GM21825 (cell line): Measurements from ENCODE around the gene SNAPC4.

Source experiments
- ATAC-seq: cut with Tn5 transposase; IDR thresholded peaks from one replicate; pipeline ENCODE4 v1.9.1; 2021; ENCODE audit warnings: mild to moderate bottlenecking, moderate library complexity; ENCODE audit not compliant: unreplicated experiment

The SNAPC4 gene, protein sequence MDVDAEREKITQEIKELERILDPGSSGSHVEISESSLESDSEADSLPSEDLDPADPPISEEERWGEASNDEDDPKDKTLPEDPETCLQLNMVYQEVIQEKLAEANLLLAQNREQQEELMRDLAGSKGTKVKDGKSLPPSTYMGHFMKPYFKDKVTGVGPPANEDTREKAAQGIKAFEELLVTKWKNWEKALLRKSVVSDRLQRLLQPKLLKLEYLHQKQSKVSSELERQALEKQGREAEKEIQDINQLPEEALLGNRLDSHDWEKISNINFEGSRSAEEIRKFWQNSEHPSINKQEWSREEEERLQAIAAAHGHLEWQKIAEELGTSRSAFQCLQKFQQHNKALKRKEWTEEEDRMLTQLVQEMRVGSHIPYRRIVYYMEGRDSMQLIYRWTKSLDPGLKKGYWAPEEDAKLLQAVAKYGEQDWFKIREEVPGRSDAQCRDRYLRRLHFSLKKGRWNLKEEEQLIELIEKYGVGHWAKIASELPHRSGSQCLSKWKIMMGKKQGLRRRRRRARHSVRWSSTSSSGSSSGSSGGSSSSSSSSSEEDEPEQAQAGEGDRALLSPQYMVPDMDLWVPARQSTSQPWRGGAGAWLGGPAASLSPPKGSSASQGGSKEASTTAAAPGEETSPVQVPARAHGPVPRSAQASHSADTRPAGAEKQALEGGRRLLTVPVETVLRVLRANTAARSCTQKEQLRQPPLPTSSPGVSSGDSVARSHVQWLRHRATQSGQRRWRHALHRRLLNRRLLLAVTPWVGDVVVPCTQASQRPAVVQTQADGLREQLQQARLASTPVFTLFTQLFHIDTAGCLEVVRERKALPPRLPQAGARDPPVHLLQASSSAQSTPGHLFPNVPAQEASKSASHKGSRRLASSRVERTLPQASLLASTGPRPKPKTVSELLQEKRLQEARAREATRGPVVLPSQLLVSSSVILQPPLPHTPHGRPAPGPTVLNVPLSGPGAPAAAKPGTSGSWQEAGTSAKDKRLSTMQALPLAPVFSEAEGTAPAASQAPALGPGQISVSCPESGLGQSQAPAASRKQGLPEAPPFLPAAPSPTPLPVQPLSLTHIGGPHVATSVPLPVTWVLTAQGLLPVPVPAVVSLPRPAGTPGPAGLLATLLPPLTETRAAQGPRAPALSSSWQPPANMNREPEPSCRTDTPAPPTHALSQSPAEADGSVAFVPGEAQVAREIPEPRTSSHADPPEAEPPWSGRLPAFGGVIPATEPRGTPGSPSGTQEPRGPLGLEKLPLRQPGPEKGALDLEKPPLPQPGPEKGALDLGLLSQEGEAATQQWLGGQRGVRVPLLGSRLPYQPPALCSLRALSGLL (N-terminal part only)

DNA sequence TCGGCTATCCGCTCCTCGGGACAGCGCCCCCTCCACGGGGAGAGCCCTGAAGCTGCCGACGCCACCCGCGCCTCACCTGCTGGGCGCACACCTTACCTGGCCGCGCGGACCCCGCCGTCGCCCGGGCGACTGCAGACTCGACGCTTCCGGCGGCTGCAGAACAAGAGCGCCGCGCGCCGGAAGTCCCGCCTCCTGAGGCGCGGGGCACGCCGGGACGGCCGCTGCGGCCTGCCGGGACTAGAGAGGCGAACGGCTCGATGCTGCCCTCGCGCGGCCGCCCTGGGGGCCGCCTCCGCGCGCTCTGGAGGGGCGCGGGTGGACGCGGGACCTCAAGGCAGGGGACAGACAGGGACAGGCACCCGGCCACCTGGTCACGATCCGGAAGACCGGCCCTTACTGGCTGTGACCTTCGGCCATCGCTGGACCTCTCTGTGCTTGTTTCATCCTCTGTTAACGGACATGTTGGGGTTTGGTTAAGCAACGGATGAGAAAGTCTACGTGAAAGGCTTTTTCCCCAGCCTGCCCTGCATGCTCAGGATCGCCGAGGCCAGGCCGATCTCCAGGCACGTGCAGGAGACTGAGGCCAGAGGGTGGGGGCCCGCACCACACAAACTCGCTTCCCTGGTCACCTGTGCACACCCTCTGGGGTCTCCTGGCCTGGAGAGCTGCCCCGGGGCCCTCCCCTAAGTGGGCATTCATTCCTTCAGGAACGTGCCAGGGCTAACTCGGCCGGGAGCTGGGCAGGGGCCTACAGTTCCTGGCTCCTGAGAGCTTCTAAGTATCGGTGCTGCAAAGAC, at the start of gene SNAPC4:
TSS of gene SNAPC4 (minus strand) at position 133 of the 797 bp plus-strand sequence. CDS start 1,742 bp downstream, outside the sequence.
- ATAC-seq: peak; percentile 57

DNA sequence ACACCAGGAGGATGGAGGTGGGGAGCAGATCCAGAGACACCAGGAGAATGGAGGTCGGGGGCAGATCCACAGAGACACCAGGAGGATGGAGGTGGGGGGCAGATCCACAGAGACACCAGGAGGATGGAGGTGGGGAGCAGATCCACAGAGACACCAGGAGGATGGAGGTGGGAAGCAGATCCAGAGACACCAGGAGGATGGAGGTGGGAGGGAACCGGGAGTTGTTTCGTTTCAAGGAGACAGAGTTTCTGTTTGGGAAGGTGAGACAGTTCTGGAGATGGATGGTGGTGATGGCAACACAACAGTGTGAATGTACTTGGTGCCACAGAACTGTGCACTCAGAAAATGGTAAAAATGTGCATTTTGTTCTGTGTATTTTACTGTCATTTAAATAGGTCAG, 48.7 kb upstream of the SNAPC4 start:
- no peak for ATAC-seq

DNA sequence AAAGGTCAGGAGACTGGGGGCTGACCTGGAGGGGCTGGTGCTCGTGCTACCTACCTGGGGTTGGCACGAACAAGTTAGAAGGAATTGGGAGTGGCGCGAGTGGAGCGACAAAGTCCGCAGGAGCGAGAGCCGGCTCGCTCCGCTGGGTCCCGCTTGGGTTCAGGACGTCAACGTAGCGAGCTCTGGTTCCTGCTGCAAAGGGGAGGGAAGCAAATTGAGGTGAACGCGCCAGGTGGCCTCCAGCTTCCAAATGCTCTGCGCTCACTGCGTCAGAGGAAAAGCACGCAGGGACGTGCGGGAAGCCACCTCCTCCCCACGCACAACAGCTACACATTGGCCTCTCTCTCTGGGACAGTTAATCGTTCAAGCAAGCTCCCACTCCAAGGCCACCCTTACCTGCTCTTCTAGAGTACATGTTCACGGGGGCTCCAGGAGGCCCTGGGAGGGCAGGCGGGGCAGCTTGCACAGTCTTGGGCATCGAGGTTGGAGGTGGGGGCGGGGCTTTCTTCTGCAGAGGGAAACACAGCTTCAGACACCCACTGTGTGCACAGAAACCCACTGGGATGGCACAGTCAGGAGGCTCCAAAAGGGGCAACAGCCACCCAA, 47.3 kb upstream of the SNAPC4 start:
- no peak for ATAC-seq

DNA sequence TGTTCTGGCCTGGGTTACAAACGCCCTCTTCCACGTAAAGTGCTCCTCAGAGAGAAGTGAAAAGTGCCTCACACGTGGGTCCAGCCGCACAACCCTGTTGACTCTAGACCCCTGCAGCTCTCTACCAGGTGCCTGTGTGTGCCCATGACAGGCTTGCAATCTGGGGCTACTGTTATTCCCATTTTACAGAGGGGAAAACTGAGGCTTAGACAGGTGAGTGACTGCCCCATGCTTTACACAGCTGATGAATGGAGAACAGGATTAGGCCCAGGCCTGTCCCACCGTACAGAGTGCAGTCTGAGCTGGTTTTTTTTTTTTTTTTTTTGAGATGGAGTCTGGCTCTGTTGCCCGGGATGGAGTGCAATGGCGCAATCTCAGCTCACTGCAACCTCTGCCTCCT, 45.8 kb upstream of the SNAPC4 start:
- ATAC-seq: no peak

DNA sequence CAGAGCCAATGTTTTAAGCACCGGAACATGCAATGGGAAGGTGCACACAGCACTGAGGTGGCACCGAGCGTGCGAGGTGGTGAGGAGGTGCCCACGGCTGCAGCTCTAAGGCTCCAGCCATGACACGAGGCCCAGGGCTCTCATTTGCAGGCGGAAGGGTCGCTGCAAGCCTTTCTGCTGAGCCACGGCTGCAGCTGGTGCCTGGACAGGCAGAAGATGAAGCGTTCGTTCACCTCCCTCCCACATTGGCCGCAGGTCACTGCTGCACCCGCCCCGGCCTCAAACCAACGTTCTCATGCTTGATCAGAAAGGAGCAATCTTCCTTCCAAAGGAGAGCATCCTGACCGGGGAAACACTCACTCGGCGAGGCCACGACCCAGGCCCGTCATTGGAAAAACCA, 44.1 kb upstream of the SNAPC4 start:
- no peak for ATAC-seq

DNA sequence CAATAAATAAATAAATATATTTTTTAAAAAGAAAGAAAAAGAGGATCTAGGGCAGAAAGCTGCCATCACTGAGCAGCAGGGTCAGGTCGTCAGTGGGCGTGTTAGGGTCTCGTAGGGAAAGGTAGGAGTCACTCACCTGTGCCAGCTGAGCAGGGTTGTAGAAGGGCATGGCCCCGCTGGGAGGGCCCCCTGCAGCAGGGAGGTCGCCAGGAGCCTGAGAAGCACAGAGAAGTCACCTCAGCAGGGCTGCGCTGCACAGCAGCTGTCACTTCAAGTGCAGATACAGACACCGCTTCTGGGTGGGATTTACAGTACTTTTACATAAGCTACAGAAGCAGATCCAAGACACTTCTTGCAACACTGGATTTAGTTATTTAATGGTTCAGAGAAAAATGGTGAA, 43.7 kb upstream of the SNAPC4 start:
- ATAC-seq: no peak

DNA sequence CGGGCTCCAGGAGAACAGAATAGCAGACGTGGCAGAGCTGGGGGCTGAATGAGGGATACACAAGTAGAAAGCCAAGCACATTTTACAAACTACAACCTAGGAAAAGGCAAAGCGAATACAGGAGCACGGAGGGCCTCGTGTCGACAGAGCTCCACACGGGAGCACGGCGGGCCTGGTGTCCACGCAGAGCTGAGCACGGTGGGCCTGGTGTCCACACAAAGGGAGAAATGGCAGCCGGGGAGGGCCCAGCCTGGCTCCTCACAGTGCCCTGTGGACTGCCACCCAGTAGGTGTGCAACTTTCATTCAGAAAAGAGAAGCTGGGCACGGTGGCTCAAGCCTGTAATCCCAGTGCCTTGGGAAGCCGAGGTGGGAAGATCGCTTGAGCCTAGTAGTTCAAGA, 43.1 kb upstream of the SNAPC4 start:
- ATAC-seq: no peak

DNA sequence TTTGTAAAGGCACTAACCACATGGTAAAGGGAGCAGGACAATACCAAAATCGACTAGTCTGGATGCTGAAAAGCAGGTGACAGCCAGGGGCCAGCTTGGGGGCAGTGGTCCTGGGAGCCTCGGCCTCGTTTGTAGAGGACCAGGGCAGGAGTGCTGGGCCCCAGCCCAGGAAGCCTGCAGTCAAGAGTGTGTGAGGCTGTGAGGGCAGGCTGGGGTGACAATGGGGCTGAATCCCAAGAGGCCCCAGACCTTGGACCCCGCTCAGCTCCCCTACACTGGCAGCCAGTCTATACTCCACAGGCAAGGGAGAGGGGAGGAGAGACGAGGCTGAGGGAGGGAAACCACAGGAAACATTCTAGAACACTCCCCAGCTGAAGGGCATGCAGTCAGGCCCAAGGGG, 42.3 kb upstream of the SNAPC4 start:
- ATAC-seq: no peak

DNA sequence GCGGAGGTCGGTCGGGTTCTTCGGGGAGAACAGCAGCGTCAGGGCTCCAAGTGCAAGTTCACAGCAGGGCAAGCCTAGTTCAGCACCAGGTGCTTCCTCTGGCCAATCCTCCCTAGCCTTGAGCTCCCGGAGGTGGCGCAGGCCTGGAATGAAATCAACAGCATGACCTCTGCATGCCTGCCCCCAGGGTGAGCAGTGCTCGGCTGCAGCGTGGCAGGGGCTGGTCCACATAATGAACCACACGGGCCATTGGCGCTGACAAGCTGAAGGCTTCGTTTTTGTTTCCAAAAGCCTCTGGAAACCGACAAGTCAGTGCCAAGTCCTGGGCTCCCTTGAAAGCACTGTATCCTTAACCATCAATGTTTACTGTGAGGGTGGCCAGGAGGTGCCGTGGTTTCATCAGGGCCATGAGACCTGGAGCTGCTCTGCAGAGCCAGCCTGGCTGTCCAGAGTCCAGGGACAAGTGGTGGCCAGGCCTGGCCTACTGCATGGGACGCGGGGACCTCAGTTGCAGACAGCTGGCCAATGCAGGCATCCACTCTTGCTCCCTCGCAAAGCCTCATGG, 41.8 kb upstream of the SNAPC4 start:
- no peak for ATAC-seq

DNA sequence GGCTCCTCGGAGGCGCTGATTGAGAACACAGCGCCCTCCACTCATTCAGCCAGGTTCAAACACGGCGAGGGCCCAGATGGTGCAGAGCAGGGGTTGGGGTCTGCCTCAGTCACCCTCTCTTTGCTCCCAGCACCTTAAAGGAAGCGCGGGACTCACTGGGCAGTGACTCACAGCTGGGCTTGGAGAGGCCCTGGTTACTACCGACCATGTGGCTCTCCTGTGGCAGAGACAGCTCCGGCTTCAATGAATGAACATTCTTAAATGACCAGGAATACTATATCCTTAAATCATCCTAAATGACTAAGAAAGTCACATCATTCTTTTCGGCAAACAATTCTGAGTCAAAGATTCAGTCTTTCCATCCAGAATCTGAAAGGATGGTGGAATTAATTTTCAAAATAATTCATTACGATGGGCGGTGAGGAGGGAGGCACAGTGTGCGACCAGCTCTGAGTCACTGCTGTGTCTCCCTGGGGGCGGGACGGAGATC, 41.3 kb upstream of the SNAPC4 start:
- ATAC-seq: no peak

DNA sequence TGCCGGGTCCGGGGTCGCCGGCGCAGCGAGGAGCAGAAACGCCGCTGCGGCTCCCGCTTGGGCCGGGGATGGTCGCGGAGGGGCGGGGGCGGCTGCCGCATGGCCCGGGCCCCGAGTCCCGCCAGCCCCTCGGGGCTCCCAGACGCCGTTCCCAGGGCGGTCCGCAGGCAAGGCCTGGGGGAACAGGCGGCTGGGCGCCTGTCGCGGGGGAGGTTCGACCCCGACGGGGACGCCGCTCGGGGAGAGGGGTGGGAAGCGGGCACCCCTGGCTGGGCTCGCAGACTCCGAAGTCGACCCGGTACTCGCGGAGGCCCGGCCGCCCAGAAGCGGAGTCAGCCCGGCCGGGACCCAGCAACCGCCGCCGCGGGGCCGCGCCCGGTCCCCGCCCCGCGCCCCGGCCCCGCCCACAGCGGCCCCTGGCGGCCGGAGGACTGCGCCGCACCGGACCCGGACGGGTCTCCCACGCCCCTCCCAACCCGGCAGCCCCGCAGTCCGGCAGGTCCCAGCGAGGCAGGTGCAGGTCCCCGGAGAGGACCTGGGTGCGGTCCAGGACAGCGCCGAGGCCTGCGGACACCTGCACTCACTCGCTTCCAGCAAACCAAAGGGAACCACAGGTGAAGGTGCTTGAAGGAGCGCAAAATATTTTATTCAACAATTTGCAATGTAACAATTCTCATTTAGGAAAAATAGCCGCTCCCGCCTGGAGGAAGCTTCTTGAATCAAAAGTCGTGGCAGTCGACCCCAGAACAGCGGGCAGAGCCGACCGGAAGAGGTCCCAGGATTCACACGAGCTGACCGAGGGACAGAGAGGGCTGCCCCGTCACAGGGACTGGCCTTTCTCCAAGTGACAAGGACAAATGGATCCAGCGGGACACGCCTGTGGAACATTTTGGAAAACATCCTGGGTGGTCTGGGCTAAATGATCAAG, 39.8 kb upstream of the SNAPC4 start, which contains the start of gene INPP5E:
TSS of gene INPP5E (minus strand) at position 365 of the 928 bp plus-strand sequence. CDS start 426 bp downstream, outside the sequence.
- peak; percentile 62 for ATAC-seq

DNA sequence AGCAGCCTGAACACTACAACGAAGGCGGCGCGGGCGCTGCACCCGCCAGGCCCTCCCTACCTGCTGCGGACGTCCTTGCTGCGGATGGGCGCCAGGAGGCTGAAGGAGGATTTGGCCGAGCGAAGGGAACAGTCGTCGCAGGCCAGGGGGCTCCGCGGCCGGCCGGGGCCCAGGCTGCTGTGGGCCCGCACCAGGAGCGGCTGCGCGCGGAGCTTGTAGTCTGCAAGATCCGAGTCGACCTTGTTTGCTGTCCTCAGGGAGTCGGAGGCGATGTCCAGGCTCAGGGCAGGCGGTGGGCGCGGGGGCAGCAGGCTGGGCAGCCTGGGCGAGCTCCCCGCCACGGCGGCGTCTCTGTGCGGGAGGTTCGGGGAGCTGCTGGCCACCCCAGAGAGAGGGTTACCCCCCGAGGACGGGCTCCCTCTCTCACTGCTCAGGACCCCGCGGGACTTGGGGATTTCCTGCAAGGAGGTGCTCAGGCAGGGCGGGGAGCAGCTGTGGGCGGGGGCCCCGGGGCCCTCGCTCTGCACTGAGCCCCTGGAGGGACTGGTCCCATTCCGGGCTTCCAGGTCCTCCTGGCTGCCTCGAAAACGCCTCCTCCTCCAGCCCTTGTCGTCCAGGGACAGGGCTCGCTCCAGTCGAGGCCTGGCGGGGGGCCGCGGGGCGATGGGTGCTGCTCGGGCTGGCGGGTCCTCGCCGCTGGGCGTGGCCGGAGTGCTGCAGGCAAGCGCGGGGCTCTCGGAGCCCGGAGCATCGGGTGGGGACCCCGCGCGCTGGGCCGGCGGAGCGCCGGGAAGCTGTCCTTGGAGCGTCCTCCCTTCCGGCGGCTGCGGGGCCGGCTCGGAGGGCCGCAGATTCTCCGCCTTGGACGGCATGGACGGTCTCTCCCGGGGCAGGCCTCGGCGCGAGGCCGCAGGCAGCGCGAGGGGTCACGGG, 38.8 kb upstream of the SNAPC4 start:
- ATAC-seq: peak; percentile 34

DNA sequence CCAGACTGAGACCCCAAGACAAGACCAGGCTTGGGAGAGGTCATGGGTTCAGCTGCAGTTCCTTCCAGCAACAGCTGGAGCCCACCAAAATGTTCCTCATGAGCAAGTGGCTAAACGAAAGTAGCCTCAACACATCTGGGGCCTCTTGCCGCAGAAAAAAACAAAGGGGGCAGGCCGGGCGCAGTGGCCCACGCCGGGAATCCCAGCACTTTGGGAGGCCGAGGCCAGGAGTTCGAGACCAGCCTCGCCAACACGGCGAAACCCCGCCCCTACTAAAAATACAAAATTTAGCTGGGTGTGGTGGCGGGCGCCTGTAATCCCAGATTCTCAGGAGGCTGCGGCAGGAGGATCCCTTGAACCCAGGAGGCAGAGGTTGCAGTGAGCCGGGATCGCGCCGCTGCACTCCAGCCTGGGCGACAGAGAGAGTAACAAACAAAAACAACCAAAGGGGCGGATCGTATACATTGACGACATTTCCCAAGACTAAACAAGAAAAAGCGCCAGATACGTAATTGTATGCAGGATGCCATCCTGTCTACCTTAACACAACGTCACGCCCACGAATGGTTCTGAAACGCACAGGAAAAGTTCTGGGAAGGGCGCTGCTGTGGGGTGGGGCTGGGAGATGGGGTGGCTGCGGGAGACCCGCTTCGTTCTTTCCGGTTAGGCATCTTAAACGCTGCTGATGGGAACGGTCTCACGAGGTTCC, 38.0 kb upstream of the SNAPC4 start:
- no peak for ATAC-seq

DNA sequence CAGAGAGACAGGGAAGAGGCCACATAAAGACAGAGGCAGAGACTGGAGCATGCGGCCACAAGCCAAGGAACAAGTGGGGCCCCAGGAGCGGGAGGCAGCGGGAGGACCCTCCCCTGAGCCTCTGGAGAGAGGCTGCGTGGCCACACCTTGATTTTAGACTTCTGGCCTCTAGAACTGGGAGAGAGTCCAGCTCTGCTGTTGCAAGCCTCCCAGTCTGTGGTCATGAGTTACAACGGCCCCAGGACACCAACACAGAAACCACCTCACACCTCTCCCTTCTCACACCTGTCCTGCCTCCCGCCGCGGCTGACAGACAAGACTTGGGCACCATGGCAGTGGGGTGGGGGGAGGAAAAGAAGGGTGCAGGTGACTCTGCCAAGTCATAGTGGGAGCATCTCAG, 37.5 kb upstream of the SNAPC4 start:
- no peak for ATAC-seq

DNA sequence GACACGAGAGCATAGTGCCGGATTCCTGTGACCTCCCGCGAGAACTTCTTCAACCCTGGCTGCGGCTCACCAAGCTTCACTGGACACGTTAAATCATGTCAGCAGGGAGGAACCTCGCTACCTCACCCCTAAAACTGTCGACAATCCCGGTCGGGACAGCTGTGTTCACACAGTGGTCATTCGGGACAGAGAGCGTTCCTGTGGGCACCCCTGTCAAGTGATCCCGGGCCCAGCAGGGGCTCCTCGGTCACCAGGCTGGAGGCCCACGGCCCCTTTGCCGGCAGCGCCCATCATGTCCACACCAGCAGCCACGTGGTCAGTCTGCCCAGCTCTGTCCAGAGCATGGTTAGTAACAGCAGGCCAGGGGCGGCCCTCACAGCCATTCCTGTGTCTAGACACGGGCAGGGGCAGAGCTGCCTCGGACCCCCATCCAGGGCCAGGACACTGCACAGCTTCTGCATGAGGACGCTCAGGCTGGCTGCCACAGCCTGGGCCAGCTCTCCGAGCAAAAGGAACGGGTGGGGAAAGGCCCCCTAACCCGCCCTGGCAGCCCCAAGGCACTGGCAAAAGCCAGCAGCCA, 36.2 kb upstream of the SNAPC4 start:
- ATAC-seq: no peak

DNA sequence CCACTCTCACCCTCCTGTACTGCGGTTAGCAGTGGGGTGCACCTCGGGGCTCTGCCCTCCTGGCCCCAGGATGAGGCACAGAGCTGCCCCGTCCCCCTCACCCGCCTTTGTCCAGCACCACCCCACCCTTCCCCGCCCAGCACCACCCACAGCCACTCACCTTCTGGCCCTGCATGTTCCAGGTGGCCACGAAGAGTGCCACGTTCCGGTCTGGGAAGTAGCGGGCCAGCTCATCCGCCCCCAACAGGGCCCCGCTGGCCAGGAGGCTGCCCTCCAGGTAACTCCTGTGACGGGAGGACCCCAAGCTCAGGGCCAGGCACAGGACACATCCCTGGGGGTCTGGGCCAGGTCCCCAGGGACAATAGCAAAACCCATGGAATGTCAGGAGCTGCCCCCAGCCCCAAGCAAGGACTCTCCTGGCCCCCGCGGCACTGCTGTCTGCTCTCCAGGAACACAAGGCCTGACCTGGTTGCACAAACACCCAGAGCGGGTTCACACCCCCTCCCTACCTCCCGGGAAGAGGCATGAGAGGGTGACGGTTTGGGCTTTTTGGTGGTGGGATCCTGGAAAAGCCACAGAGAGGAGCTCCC, 34.7 kb upstream of the SNAPC4 start:
- ATAC-seq: no peak
